GM18507 (cell line): ENCODE data around the gene ATG5.
"Not testable (repeated sequence)": the region's sequence is repeated elsewhere in the genome, so short reads cannot be mapped to it uniquely, and the experiment has no call there.

Experiments
- DNase-seq: peaks from one replicate; pipeline ENCODE4 v3.0.0; 2011; ENCODE audit warnings: low read depth; ENCODE audit not compliant: insufficient read length; ENCODE audit errors: extremely low spot score
- FAIRE-seq: peaks from 2 replicates; lab custom pipeline; 2011; peaks lifted over from hg19 to GRCh38; lab: Jason Lieb, UNC

Gene ATG5

GRCh38 chr6:106269268-106269919, 56.2 kb downstream of the ATG5 start:
- not testable (repeated sequence) for DNase-seq, FAIRE-seq

- not testable (repeated sequence) for DNase-seq, FAIRE-seq
Observed at GRCh38 chr6:106268500-106268899, 57.1 kb downstream of the ATG5 start.

GRCh38 chr6:106264433-106264832, 61.1 kb downstream of the ATG5 start:
- not testable (repeated sequence) for FAIRE-seq, DNase-seq

GRCh38 chr6:106259748-106260147, 65.8 kb downstream of the ATG5 start:
- not testable (repeated sequence) for DNase-seq, FAIRE-seq

- FAIRE-seq: no peak
- DNase-seq: no peak
Observed at GRCh38 chr6:106258726-106259125, 66.8 kb downstream of the ATG5 start.

GRCh38 chr6:106257195-106257594, 68.4 kb downstream of the ATG5 start:
- no peak for FAIRE-seq
- DNase-seq: no peak

GRCh38 chr6:106256201-106256968, 69.2 kb downstream of the ATG5 start:
- FAIRE-seq: no peak
- DNase-seq: no peak

GRCh38 chr6:106255306-106255705, 70.3 kb downstream of the ATG5 start:
- FAIRE-seq: no peak
- no peak for DNase-seq

GRCh38 chr6:106254636-106255035, 70.9 kb downstream of the ATG5 start:
- FAIRE-seq (no peak), DNase-seq (no peak)

- no peak for FAIRE-seq
- DNase-seq: no peak
Observed at GRCh38 chr6:106253731-106254130, 71.8 kb downstream of the ATG5 start.

GRCh38 chr6:106253172-106253571, 72.4 kb downstream of the ATG5 start:
- FAIRE-seq: no peak

GRCh38 chr6:106252687-106253086, 72.9 kb downstream of the ATG5 start:
- DNase-seq (no peak), FAIRE-seq (no peak)

More at GRCh38 chr6:106253172-106253571, 72.4 kb downstream of the ATG5 start:
- DNase-seq: no peak

GRCh38 chr6:106251531-106252255, 73.9 kb downstream of the ATG5 start:
- DNase-seq, FAIRE-seq: not testable (repeated sequence)

- FAIRE-seq (no peak), DNase-seq (no peak)
Observed at GRCh38 chr6:106250953-106251352, 74.6 kb downstream of the ATG5 start.

- no peak for DNase-seq
- FAIRE-seq: peak; percentile 52
Observed at GRCh38 chr6:106249658-106250057, 75.9 kb downstream of the ATG5 start.

GRCh38 chr6:106247733-106248132, 77.8 kb downstream of the ATG5 start:
- DNase-seq (no peak), FAIRE-seq (no peak)

GRCh38 chr6:106247293-106247692, 78.3 kb downstream of the ATG5 start:
- FAIRE-seq (peak; percentile 72), DNase-seq (no peak)

GRCh38 chr6:106244931-106245330, 80.6 kb downstream of the ATG5 start:
- FAIRE-seq (peak; percentile 74), DNase-seq (no peak)

- FAIRE-seq (no peak), DNase-seq (no peak)
Observed at GRCh38 chr6:106244521-106244920, 81.0 kb downstream of the ATG5 start.

- no peak for FAIRE-seq
- no peak for DNase-seq
Observed at GRCh38 chr6:106243261-106243660, 82.3 kb downstream of the ATG5 start.
